ENCODE data around the gene DOCK8. TPM values are rescaled to one million over a fixed set of nuclear protein-coding genes. Genes with fewer than 3 reads are reported as not detected.
A peak's percentile ranks its signal among the peaks of the same experiment; 100 is the strongest.

DOCK8 gene
- total RNA-seq, 3 donors from 2014 or later: 80.6 to 83.4 (median 80.8) TPM

DNA sequence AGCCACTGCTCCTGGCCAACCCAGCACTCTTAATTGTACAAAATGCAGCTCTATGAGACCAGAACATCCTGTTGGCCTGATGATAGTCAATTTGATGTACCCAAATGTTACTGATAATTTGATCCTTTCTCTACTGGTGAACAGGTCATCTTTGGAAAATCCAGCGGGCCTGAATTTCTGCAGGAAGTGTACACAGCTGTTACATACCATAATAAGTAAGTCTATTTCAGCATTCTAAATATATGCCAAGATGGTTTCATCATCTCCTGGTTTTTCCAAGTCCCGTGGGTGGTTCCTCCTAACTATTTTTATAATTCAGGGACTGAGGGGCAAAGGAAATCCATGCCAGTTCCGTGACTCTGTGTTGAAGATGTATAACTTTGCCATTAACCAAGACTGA lies 155.4 kb downstream of the DOCK8 start:
- ATAC-seq: no peak
- no peaks in the 10 kb centered on the region for H3K4me1 Mint-ChIP-seq (ENCODE audit: low read depth)

DNA sequence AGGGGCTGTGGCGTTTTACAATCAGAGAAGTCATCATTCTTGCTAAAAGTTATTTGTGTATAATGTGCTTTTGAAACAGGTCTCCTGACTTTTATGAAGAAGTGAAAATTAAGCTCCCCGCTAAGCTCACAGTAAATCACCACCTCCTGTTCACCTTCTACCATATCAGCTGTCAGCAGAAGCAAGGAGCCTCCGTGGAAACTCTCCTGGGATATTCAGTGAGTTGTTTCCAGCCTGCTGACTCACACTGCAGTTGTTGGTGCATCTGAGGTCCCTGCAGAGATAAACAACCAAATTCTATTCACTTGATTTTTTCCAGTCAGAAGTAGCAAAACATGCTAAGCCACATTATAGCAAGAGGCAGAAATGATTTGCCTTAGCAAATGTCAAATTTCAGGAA lies 156.7 kb downstream of the DOCK8 start:
- ATAC-seq (no peak), DNase-seq (no peak)
- Mint-ChIP-seq H3K27me3 (ENCODE audit: low read depth) (no peaks in the 10 kb centered on the region), H3K9me3 (no peaks in the 10 kb centered on the region), H3K4me1 (ENCODE audit: low read depth) (no peaks in the 10 kb centered on the region), H3K4me3 (no peak overlapping the region), H3K36me3 (ENCODE audit: insufficient read depth) (peaks cover 54% of the 10 kb centered on the region)

More for the DNA sequence above, 155.4 kb downstream of the DOCK8 start:
- Mint-ChIP-seq H3K27me3 (ENCODE audit: low read depth) (no peaks in the 10 kb centered on the region), H3K36me3 (ENCODE audit: insufficient read depth) (peaks cover 56% of the 10 kb centered on the region), H3K4me3 (no peak overlapping the region), H3K9me3 (no peaks in the 10 kb centered on the region)
- no peak for DNase-seq

DNA sequence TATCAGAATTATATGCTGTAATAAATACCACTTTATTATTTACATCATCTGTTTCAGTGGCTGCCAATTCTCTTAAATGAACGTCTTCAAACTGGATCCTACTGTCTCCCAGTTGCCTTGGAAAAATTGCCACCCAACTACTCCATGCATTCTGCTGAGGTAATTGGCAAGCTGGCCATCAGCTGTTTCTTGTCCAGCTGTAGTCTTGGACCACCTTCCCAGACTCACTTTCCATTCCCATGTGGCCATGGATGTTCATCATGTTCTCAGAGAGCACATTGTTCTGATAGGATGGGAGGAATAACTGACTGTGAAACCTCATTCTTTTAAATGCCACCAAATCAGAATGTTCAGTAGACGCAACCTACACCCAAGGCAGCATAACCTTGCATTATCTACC lies 157.5 kb downstream of the DOCK8 start:
- Mint-ChIP-seq H3K4me1 (ENCODE audit: low read depth) (no peaks in the 10 kb centered on the region), H3K27me3 (ENCODE audit: low read depth) (no peaks in the 10 kb centered on the region), H3K4me3 (no peak overlapping the region), H3K9me3 (no peaks in the 10 kb centered on the region), H3K36me3 (ENCODE audit: insufficient read depth) (peaks cover 53% of the 10 kb centered on the region)
- ATAC-seq (no peak), DNase-seq (no peak)

DNA sequence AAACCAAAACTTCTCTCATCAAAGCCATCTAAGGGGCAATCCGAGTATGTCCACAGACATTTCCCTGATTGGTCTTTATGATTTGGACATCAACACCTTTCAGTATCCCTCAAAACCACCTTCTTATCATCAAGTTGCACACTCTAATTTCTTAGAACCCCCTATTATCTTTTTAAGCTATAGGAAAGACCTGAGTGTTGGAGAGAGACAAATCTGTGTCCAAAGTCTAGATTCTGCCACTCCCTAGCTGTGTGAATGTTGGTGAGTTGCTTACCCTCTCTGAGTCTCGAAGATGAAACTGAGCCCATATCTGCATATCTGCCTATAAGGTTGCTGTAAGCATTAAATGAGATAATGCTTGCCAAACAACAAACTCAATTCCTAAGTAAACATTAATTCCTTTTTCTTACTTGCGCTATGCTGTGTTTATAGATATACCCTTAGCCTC lies 159.1 kb downstream of the DOCK8 start:
- Mint-ChIP-seq H3K36me3 (ENCODE audit: insufficient read depth) (peaks cover 59% of the 10 kb centered on the region), H3K27me3 (ENCODE audit: low read depth) (no peaks in the 10 kb centered on the region), H3K4me3 (no peak overlapping the region), H3K9me3 (no peaks in the 10 kb centered on the region), H3K4me1 (ENCODE audit: low read depth) (peaks cover 7% of the 10 kb centered on the region)
- DNase-seq: no peak
- ATAC-seq: no peak

DNA sequence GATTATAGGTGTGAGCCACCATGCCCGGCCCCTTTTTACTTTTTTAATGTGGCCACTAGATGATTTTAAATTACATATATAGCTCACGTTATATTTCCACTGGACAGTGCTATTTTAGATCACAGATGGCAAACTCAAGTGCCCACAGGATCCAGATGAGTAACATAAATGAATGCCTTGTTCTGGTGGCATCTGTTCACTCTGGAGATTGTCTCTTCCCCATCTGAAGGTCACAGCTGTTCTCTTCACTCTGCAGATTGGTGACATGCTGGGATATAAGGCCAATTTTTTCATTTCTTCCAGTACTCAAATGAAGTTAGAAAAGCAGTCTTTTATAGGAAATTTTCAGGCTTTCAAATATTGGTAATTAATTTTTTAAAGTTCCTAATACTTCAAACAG lies 160.1 kb downstream of the DOCK8 start:
- ATAC-seq: no peak
- H3K36me3 Mint-ChIP-seq (ENCODE audit: insufficient read depth): peaks cover 62% of the 10 kb centered on the region
- no peak overlapping the region for H3K4me3 Mint-ChIP-seq
- H3K4me1 Mint-ChIP-seq (ENCODE audit: low read depth): peaks cover 7% of the 10 kb centered on the region
- H3K9me3 Mint-ChIP-seq: no peaks in the 10 kb centered on the region
- no peak for DNase-seq
- H3K27me3 Mint-ChIP-seq (ENCODE audit: low read depth): no peaks in the 10 kb centered on the region

DNA sequence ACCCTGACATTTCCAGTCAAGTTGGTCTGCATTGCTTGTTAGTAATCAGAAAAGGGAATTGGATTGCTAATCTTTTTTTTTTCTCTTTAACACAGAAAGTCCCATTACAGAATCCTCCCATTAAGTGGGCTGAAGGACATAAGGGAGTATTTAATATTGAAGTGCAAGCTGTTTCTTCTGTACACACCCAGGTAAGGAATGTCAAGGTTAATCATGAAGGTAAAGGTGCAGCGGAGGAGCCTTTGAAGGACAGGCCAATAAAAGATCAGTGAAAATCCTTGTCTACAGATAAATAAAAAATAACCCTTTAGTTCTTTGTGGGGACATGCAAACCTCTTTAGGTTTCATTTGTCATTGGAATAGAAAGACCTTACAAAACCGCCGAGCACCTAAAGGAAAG lies 161.4 kb downstream of the DOCK8 start:
- Mint-ChIP-seq H3K27me3 (ENCODE audit: low read depth) (no peaks in the 10 kb centered on the region), H3K36me3 (ENCODE audit: insufficient read depth) (peaks cover 53% of the 10 kb centered on the region), H3K4me3 (no peak overlapping the region), H3K4me1 (ENCODE audit: low read depth) (peaks cover 7% of the 10 kb centered on the region), H3K9me3 (no peaks in the 10 kb centered on the region)
- ATAC-seq: no peak
- DNase-seq: no peak

DNA sequence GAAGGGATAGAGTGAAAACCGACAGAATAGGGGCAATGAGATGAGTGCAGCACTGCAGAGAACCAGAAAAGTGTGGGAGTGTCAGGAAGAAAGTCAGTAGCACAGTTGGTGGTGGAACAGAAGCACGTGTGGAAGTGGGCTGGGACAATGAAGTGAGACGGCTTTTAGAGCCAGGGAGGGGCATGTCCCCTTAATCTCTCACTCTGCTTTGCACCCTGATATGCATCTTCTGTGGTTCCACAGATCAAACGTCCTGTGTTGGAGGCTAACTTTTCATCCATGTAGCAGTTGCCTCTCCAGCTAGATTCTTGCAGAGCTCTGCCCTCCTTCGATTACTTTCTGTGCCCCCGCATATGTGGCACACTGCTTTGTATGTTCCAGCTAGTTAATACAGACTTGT lies 163.6 kb downstream of the DOCK8 start:
- no peaks in the 10 kb centered on the region for H3K27me3 Mint-ChIP-seq (ENCODE audit: low read depth)
- DNase-seq: no peak
- H3K4me3 Mint-ChIP-seq: no peak overlapping the region
- no peak for ATAC-seq
- peaks cover 47% of the 10 kb centered on the region for H3K36me3 Mint-ChIP-seq (ENCODE audit: insufficient read depth)
- peaks cover 7% of the 10 kb centered on the region for H3K4me1 Mint-ChIP-seq (ENCODE audit: low read depth)
- H3K9me3 Mint-ChIP-seq: no peaks in the 10 kb centered on the region

DNA sequence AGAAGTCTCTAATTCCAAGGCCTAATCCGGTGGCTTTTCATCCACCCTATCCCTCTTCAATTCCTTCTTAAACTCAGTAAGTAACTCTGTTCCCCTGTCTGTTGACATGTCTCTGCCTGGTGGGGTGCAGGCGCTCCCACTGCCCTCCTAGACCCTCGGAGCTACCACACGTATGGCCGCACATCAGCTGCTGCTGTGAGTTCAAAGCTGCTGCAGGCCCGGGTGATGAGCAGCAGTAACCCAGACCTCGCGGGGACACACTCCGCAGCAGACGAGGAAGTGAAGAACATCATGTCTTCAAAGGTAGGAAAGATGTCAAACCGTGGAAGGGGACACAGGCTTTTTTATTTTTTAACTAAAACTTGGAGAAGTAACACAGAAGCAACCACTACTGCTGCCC lies 167.7 kb downstream of the DOCK8 start:
- no peak overlapping the region for H3K4me3 Mint-ChIP-seq
- ATAC-seq (no peak), DNase-seq (no peak)
- H3K4me1 Mint-ChIP-seq (ENCODE audit: low read depth): peaks cover 7% of the 10 kb centered on the region
- peaks cover 39% of the 10 kb centered on the region for H3K36me3 Mint-ChIP-seq (ENCODE audit: insufficient read depth)
- H3K9me3 Mint-ChIP-seq: no peaks in the 10 kb centered on the region
- no peaks in the 10 kb centered on the region for H3K27me3 Mint-ChIP-seq (ENCODE audit: low read depth)

DNA sequence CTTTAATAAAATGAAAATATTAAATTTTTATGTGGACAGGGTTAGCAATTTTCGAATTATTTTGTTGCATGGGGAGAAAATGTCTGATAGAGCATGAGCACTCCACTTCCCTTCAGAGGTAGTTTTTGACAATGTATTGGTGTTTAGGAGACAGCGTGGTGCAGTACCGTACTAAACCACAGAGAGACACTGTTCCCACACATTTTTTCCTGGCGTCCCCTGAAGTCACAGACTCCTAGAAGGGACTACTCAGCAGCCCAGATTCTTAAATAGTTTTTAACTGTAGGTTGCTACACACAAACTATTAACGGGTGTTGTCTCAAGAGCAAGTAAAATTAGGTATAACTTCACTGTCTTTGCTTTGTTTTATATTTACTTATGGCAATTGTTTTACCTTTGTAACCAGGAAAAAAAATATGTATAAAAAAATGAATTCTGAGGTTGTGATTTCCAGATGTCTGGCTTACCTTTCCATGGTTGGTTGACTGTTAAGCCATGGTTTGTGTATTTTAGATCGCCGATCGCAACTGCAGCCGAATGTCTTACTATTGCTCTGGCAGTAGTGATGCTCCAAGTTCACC lies 171.2 kb downstream of the DOCK8 start:
- no peaks in the 10 kb centered on the region for H3K27me3 Mint-ChIP-seq (ENCODE audit: low read depth)
- peaks cover 29% of the 10 kb centered on the region for H3K36me3 Mint-ChIP-seq (ENCODE audit: insufficient read depth)
- ATAC-seq (peak in 1 of 2 donors; percentile 65), DNase-seq (no peak)
- H3K4me1 Mint-ChIP-seq (ENCODE audit: low read depth): no peaks in the 10 kb centered on the region
- no peak overlapping the region for H3K4me3 Mint-ChIP-seq
- no peaks in the 10 kb centered on the region for H3K9me3 Mint-ChIP-seq

DNA sequence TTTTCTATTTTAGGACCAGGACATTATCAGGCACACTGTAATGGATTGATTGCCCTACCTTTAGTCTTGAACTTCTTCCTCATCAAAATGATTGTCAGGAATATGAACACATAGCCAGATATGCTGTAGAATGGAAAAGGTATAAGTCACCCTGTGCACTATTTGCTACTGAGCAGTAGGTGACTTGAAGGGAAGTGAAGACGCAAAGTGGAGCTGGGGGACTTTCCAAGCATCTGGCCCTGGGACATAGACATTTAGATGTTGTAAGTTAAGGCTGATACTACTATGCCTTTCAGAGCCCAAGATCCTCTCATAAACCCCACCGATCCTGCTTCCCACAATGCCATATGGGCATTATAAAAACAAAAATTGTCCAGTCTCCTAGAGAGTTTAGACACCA lies 174.5 kb downstream of the DOCK8 start:
- ATAC-seq: no peak
- no peak for DNase-seq
- Mint-ChIP-seq H3K27me3 (ENCODE audit: low read depth) (no peaks in the 10 kb centered on the region), H3K36me3 (ENCODE audit: insufficient read depth) (peaks cover 26% of the 10 kb centered on the region), H3K4me3 (no peak overlapping the region), H3K9me3 (no peaks in the 10 kb centered on the region), H3K4me1 (ENCODE audit: low read depth) (no peaks in the 10 kb centered on the region)

DNA sequence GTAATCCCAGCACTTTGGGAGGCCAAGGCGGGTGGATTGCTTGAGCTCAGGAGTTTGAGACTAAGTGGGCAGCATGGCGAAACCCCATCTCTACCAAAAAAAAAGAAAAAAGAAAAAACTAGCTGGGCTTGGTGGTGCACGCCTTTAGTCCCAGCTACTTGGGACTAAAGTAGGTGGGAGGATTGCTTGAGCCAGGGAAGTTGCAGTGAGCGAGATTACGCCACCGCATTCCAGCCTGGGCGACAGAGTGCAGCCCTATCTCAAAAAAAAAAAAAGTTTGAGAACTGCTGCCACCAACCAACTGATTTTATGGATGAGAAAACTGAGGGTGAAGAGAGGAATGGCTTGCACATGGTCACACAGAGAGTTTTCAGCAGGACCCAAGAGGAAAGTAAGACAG lies 175.1 kb downstream of the DOCK8 start:
- Mint-ChIP-seq H3K4me3 (no peak overlapping the region), H3K27me3 (ENCODE audit: low read depth) (no peaks in the 10 kb centered on the region), H3K36me3 (ENCODE audit: insufficient read depth) (peaks cover 26% of the 10 kb centered on the region), H3K9me3 (no peaks in the 10 kb centered on the region), H3K4me1 (ENCODE audit: low read depth) (no peaks in the 10 kb centered on the region)
- ATAC-seq: no peak
- DNase-seq: no peak

DNA sequence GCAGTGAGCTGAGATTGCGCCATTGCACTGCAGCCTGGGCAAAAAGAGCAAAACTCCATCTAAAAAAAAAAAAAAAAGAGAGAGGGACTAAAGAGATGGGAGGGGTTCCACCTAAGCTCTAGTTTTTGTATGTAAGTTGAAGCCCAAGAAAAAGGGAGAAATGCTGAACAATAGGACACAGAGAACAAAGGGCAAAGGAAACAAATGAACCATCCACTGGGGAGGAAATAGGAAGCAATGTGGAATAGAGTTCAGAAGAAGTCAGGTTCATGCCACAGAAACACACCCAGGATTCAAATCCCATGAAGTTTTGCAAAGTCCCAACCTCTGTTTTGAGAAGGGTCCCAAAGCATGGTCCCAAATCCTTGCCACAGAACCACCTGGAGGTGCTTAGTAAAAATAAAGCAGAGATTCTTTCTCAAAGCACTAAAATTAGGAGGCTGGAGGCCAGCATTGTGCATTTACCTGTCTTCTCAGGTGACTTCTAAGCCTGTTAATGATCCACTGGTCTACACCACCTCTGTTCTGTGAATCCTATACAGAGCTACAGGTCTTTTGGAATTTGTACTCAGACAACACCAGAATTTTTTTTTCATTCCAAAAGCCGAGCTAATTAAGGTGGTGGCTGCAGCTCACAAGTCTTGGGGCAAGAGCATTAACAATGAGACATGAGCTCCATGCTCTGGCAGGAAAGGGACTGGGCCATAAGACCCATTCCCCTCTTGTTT lies 177.6 kb downstream of the DOCK8 start:
- no peak for DNase-seq
- Mint-ChIP-seq H3K27me3 (ENCODE audit: low read depth) (no peaks in the 10 kb centered on the region), H3K4me1 (ENCODE audit: low read depth) (no peaks in the 10 kb centered on the region), H3K4me3 (no peak overlapping the region), H3K36me3 (ENCODE audit: insufficient read depth) (peaks cover 31% of the 10 kb centered on the region), H3K9me3 (no peaks in the 10 kb centered on the region)
- ATAC-seq: no peak

DNA sequence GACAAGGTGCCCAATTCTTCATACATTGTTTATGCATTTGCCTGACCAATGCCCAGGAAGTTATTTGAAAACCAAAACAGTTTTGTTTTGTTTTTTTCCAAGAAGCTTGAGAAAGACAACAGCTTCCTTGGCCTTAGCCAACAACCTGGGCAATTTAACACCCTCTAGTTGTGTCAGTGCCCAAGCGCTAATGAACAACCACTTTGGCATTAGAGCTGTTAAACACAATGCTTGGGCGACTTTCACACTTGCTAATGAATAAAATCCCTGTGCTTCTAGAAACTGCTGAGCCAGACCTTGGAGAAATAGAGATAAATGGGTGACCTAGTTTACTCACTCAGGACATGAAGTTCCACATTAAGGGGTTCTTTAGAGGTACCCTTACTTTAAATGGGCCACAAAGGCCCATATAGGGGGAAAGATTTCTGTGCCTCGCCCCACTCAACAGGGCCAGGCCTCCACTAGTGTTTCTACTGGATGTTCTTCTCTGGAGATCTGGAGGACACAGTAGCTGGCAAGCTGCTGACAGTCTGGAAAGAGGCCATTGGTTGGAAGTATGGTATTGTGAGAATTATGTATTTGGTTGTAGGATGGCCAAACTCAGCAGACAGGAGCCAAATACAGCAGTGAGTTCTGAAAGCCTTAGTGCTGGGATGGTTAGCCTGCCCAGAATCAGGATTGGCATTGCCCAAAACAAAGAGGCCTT lies 179.8 kb downstream of the DOCK8 start:
- DNase-seq (no peak), ATAC-seq (no peak)
- Mint-ChIP-seq H3K4me1 (ENCODE audit: low read depth) (no peaks in the 10 kb centered on the region), H3K4me3 (no peak overlapping the region), H3K36me3 (ENCODE audit: insufficient read depth) (peaks cover 40% of the 10 kb centered on the region), H3K9me3 (no peaks in the 10 kb centered on the region), H3K27me3 (ENCODE audit: low read depth) (no peaks in the 10 kb centered on the region)

DNA sequence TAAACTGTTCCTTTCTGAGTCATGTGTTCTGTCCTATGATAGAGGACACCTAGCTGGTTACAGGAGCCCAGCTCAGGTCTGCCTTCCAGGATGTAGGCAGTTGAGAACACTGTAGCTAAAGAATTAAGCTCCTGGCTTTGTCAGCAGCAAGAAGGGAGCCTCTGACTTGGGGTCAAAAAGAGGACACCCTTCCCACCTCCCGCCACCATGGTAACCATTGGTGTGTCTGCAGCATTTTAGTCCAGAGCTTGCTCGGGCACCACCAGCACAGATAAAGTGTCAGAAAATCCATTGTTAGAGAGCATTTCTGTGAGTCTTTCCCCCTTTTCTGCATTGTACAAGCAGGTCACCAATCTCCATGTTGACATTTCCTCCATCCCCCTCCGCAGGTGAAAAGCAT lies 181.7 kb downstream of the DOCK8 start:
- peaks cover 37% of the 10 kb centered on the region for H3K36me3 Mint-ChIP-seq (ENCODE audit: insufficient read depth)
- ATAC-seq (no peak), DNase-seq (no peak)
- no peaks in the 10 kb centered on the region for H3K9me3 Mint-ChIP-seq
- no peak overlapping the region for H3K4me3 Mint-ChIP-seq
- H3K27me3 Mint-ChIP-seq (ENCODE audit: low read depth): no peaks in the 10 kb centered on the region
- no peaks in the 10 kb centered on the region for H3K4me1 Mint-ChIP-seq (ENCODE audit: low read depth)

DNA sequence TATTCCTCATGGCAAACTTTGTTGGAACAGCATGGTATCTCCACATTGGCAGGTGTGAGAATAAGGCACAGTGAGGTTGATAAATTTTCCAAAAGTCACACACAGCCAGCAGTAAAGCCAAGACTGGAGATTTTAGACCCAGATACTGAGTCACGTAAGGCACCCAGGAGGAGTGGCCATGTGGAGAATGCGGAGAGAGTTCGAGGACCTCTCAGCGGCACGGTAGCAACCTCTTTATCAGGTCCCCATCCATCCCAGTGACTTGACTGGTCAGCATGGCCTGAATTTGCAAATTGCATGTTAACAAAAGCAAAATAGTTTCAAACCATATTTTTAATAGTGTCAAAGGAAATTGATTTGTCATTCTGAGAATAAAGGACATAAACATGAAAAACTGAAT lies 183.4 kb downstream of the DOCK8 start:
- Mint-ChIP-seq H3K4me3 (no peak overlapping the region), H3K36me3 (ENCODE audit: insufficient read depth) (peaks cover 43% of the 10 kb centered on the region), H3K27me3 (ENCODE audit: low read depth) (no peaks in the 10 kb centered on the region), H3K9me3 (no peaks in the 10 kb centered on the region), H3K4me1 (ENCODE audit: low read depth) (no peaks in the 10 kb centered on the region)
- DNase-seq (no peak), ATAC-seq (no peak)

Measured in activated T-cell treated with anti-CD3 and anti-CD28 coated beads, Interleukin-2, amount 50 U/mL, for 4 hours (primary cell).